Measurements from ENCODE around the gene FGFRL1. TPM values are rescaled to one million over a fixed set of nuclear protein-coding genes. Genes with fewer than 3 reads are reported as not detected.

The FGFRL1 gene
- total RNA-seq, 3 donors from 2014 or later = 19.8 to 40.0 (median 22.9) TPM

GRCh38 chr4:995311-996026, 16.0 kb upstream of the FGFRL1 start:
- H3K9me3 ChIP-seq = no peaks in the 10 kb centered on the region
- TF ChIP-seq POLR2A (IDR thresholded peaks at IDR 0.05) = no peak
- TF ChIP-seq CTCF (IDR thresholded peaks at IDR 0.05) = no peak
- TF ChIP-seq POLR2AphosphoS5 (IDR thresholded peaks at IDR 0.05) = no peak
- H3K4me3 ChIP-seq = no peak overlapping the region
- H3K27me3 ChIP-seq = peaks cover 0 to 22% of the 10 kb centered on the region in 2 donors
- no peak overlapping the region for H3K27ac ChIP-seq
- intact Hi-C loops (cut with DNase I; ENCODE audit: low total_unique reads) = loop anchor here (10.0 kb wide), 1 partner anchor 321 kb away; the partner anchor contains the start of genes ATP5ME and MYL5
- H3K4me1 ChIP-seq = no peaks in the 10 kb centered on the region
- DNase-seq (ENCODE audit: low spot score in 2 of 2) = no peak
- no peaks in the 10 kb centered on the region for H3K36me3 ChIP-seq

GRCh38 chr4:996030-996996, 15.1 kb upstream of the FGFRL1 start:
- Histone ChIP-seq H3K4me1 (no peaks in the 10 kb centered on the region), H3K27me3 (peaks cover 0 to 31% of the 10 kb centered on the region in 2 donors), H3K27ac (no peak overlapping the region), H3K36me3 (no peaks in the 10 kb centered on the region), H3K9me3 (no peaks in the 10 kb centered on the region), H3K4me3 (peak overlapping the region in 1 of 3 donors; percentile 65)
- TF ChIP-seq CTCF (IDR thresholded peaks at IDR 0.05) (no peak), POLR2AphosphoS5 (IDR thresholded peaks at IDR 0.05) (no peak), POLR2A (IDR thresholded peaks at IDR 0.05) (no peak)
- intact Hi-C loops (cut with DNase I; ENCODE audit: low total_unique reads) = loop anchor here (10.0 kb wide), 1 partner anchor 322 kb away; the partner anchor contains the start of genes ATP5ME and MYL5
- no peak for DNase-seq (ENCODE audit: low spot score in 2 of 2)

- intact Hi-C loops (cut with DNase I; ENCODE audit: low total_unique reads) = loop anchor here (10.0 kb wide), 1 partner anchor 322 kb away; the partner anchor contains the start of genes ATP5ME and MYL5
- Histone ChIP-seq H3K4me3 (peak overlapping the region in 2 of 3 donors; percentile 48 to 65), H3K4me1 (no peaks in the 10 kb centered on the region), H3K9me3 (no peaks in the 10 kb centered on the region), H3K27me3 (peaks cover 2 to 37% of the 10 kb centered on the region in 2 donors), H3K36me3 (no peaks in the 10 kb centered on the region), H3K27ac (no peak overlapping the region)
- no peak for TF ChIP-seq POLR2A (IDR thresholded peaks at IDR 0.05)
- no peak for TF ChIP-seq POLR2AphosphoS5 (IDR thresholded peaks at IDR 0.05)
- no peak for TF ChIP-seq CTCF (IDR thresholded peaks at IDR 0.05)
- no peak for DNase-seq (ENCODE audit: low spot score in 2 of 2)
Observed at GRCh38 chr4:996997-997374, 14.4 kb upstream of the FGFRL1 start.

GRCh38 chr4:997375-998071, 13.9 kb upstream of the FGFRL1 start:
- peaks cover 4 to 43% of the 10 kb centered on the region in 2 donors for H3K27me3 ChIP-seq
- intact Hi-C loops (cut with DNase I; ENCODE audit: low total_unique reads) = loop anchor here (10.0 kb wide), 1 partner anchor 323 kb away; the partner anchor contains the start of genes ATP5ME and MYL5
- TF ChIP-seq POLR2AphosphoS5 (IDR thresholded peaks at IDR 0.05) = no peak

More at GRCh38 chr4:997375-998071, 13.9 kb upstream of the FGFRL1 start:
- no peak for DNase-seq (ENCODE audit: low spot score in 2 of 2)
- no peaks in the 10 kb centered on the region for H3K36me3 ChIP-seq
- H3K4me3 ChIP-seq = peak overlapping the region in 2 of 3 donors; percentile 48 to 65
- peaks cover 3 to 5% of the 10 kb centered on the region in 2 donors for H3K4me1 ChIP-seq
- no peaks in the 10 kb centered on the region for H3K9me3 ChIP-seq
- H3K27ac ChIP-seq = no peak overlapping the region

All from breast epithelium (tissue), 4 donors.